ENCODE results near the gene VAPB. TPM values are rescaled to one million over a fixed set of nuclear protein-coding genes. Genes with fewer than 3 reads are reported as not detected.
A peak's percentile ranks its signal among the peaks of the same experiment; 100 is the strongest.

Gene VAPB
- total RNA-seq, 1 experiment from 2014 or later, result 65.1 TPM

- H3K9ac ChIP-seq (ENCODE audit: extremely low read depth, insufficient read length, low read length), result no peak overlapping the region
- Mint-ChIP-seq H3K9me3 (peaks cover 7 to 10% of the 10 kb centered on the region in 2 experiments; a peak in 4 of 5 replicates), H3K27me3 (ENCODE audit: low read depth) (peaks cover 7% of the 10 kb centered on the region), H3K27ac (no peak overlapping the region), H3K4me1 (no peaks in the 10 kb centered on the region), H3K4me3 (no peak overlapping the region), H3K36me3 (ENCODE audit: insufficient read depth in 1 of 3, low read depth in 3 of 3) (peaks cover 0 to 10% (median 3%) of the 10 kb centered on the region in 3 experiments; a peak in 3 of 7 replicates)
- H3K18ac ChIP-seq (ENCODE audit: insufficient read length, low read depth, low read length), result no peak overlapping the region
- no CpG with 5 or more reads among the region's 16 CpGs for whole genome bisulfite sequencing (ENCODE audit: extremely low coverage, insufficient read length, low lambda C conversion rate)
- H3K4me2 ChIP-seq (ENCODE audit: insufficient read depth, insufficient read length, low read length), result no peak overlapping the region
- H2BK15ac ChIP-seq (ENCODE audit: low read depth, low read length), result no peak overlapping the region
- no peak overlapping the region for H3K14ac ChIP-seq (ENCODE audit: insufficient read depth, low read length)
- no peak overlapping the region for H4K5ac ChIP-seq (ENCODE audit: insufficient read length, low read depth, low read length)
- no peak overlapping the region for H2BK5ac ChIP-seq (ENCODE audit: insufficient read length, low read length)
- H3K4ac ChIP-seq (ENCODE audit: low read depth, low read length), result no peak overlapping the region
- H3K4me1 ChIP-seq (ENCODE audit: insufficient read depth, low read length), result no peaks in the 10 kb centered on the region
- no peaks in the 10 kb centered on the region for H3K9me3 ChIP-seq (ENCODE audit: control insufficient read depth, low read depth, low read length)
- no peaks in the 10 kb centered on the region for H4K20me1 ChIP-seq (ENCODE audit: control insufficient read depth, insufficient read depth, insufficient read length)
- H3T11ph ChIP-seq (ENCODE audit: low read length), result no peak overlapping the region
- H3K27ac ChIP-seq (ENCODE audit: insufficient read length, low read depth, low read length), result no peak overlapping the region
- TF ChIP-seq CTCF (conservative IDR thresholded peaks at IDR 0.05), result no peak
- H3K27me3 ChIP-seq (ENCODE audit: insufficient read depth, low read length), result no peaks in the 10 kb centered on the region
- H4K91ac ChIP-seq (ENCODE audit: insufficient read length, low read depth, low read length), result no peak overlapping the region
- H2AK5ac ChIP-seq (ENCODE audit: insufficient read length, low read length), result no peak overlapping the region
- H2BK12ac ChIP-seq (ENCODE audit: insufficient read length, low read depth, low read length), result no peak overlapping the region
- H3K56ac ChIP-seq (ENCODE audit: insufficient read length, low read depth, low read length), result no peak overlapping the region
- H4K8ac ChIP-seq (replicated peaks; ENCODE audit: insufficient read length, low read depth, low read length), result no peak overlapping the region
- H2AFZ ChIP-seq (ENCODE audit: low read length), result no peak overlapping the region
- no peaks in the 10 kb centered on the region for H3K79me2 ChIP-seq (ENCODE audit: insufficient read depth, low read length)
- H3K79me1 ChIP-seq (ENCODE audit: insufficient read depth, low read depth, low read length, poor library complexity, severe bottlenecking), result no peaks in the 10 kb centered on the region
- peak; percentile 14 for DNase-seq
- no peaks in the 10 kb centered on the region for H3K23me2 ChIP-seq (ENCODE audit: insufficient read length, low read depth, low read length, poor library complexity, severe bottlenecking)
- H3K23ac ChIP-seq (ENCODE audit: insufficient read length, low read depth, low read length), result no peak overlapping the region
- H2BK120ac ChIP-seq (ENCODE audit: low read depth, low read length, poor library complexity, severe bottlenecking), result no peak overlapping the region
- no peak overlapping the region for H2BK20ac ChIP-seq (ENCODE audit: low read depth, low read length, poor library complexity, severe bottlenecking)
Observed at GRCh38 chr20:58497076-58497641, 108.1 kb downstream of the VAPB start.
